H9 (cell line): ENCODE results near the gene TRIAP1. TPM values are rescaled to one million over a fixed set of nuclear protein-coding genes. Genes with fewer than 3 reads are reported as not detected.

ENCODE experiments used
- DNase-seq: peaks from one replicate; pipeline ENCODE4 v3.0.0-alpha.2; 2017
- H2AFZ ChIP-seq: one replicate; pipeline ENCODE4 v1.6.1; 2013; ENCODE audit warnings: mild to moderate bottlenecking, low read length, control low read depth, moderate library complexity
- H2AK5ac ChIP-seq: 2 replicates; pipeline ENCODE4 v1.6.1; 2013; ENCODE audit warnings: low read length, control low read depth, mixed read lengths; ENCODE audit not compliant: insufficient read length
- H2BK120ac ChIP-seq: one replicate; pipeline ENCODE4 v1.6.1; 2013; ENCODE audit warnings: low read depth, mild to moderate bottlenecking, low read length, control low read depth, inconsistent platforms; ENCODE audit not compliant: poor library complexity, severe bottlenecking
- H2BK12ac ChIP-seq: 2 replicates; pipeline ENCODE4 v1.6.1; 2013; ENCODE audit warnings: low read length, control low read depth, mixed read lengths, low read depth; ENCODE audit not compliant: insufficient read length
- H2BK15ac ChIP-seq: 2 replicates; pipeline ENCODE4 v1.6.1; 2013; ENCODE audit warnings: low read depth, low read length, control low read depth
- H2BK20ac ChIP-seq: one replicate; pipeline ENCODE4 v1.6.1; 2013; ENCODE audit warnings: low read depth, mild to moderate bottlenecking, low read length, control low read depth, inconsistent platforms; ENCODE audit not compliant: poor library complexity, severe bottlenecking
- H2BK5ac ChIP-seq: 2 replicates; pipeline ENCODE4 v1.6.1; 2013; ENCODE audit warnings: low read length, control low read depth, mixed read lengths; ENCODE audit not compliant: insufficient read length
- H3K14ac ChIP-seq: 2 replicates; pipeline ENCODE4 v1.6.1; 2013; ENCODE audit warnings: low read length, control low read depth; ENCODE audit not compliant: insufficient read depth
- H3K18ac ChIP-seq: 2 replicates; pipeline ENCODE4 v1.6.1; 2013; ENCODE audit warnings: low read depth, mild to moderate bottlenecking, mixed read lengths, low read length, control low read depth; ENCODE audit not compliant: insufficient read length
- H3K23ac ChIP-seq: 2 replicates; pipeline ENCODE4 v1.6.1; 2013; ENCODE audit warnings: low read length, control low read depth, mixed read lengths, low read depth; ENCODE audit not compliant: insufficient read length
- H3K23me2 ChIP-seq: 2 replicates; pipeline ENCODE4 v1.6.1; 2013; ENCODE audit warnings: low read depth, mild to moderate bottlenecking, mixed read lengths, low read length, control low read depth; ENCODE audit not compliant: insufficient read length, poor library complexity, severe bottlenecking
- H3K27ac ChIP-seq: 2 replicates; pipeline ENCODE4 v1.5.1; 2013; ENCODE audit warnings: low read length, control low read depth, mixed read lengths, low read depth; ENCODE audit not compliant: insufficient read length
- H3K27me3 ChIP-seq: 2 replicates; pipeline ENCODE4 v1.6.1; 2013; ENCODE audit warnings: low read length, control low read depth, inconsistent platforms; ENCODE audit not compliant: insufficient read depth
- H3K4ac ChIP-seq: 2 replicates; pipeline ENCODE4 v1.6.1; 2013; ENCODE audit warnings: low read depth, mild to moderate bottlenecking, control low read depth, inconsistent platforms, low read length, moderate library complexity
- H3K4me1 ChIP-seq: 2 replicates; pipeline ENCODE4 v1.6.1; 2013; ENCODE audit warnings: low read length, control low read depth, inconsistent platforms; ENCODE audit not compliant: insufficient read depth
- H3K4me2 ChIP-seq: 2 replicates; pipeline ENCODE4 v1.6.1; 2013; ENCODE audit warnings: low read length, control low read depth, mixed read lengths; ENCODE audit not compliant: insufficient read length, insufficient read depth
- H3K56ac ChIP-seq: 2 replicates; pipeline ENCODE4 v1.6.1; 2013; ENCODE audit warnings: low read depth, mild to moderate bottlenecking, mixed read lengths, low read length, control low read depth; ENCODE audit not compliant: insufficient read length
- H3K79me1 ChIP-seq: 2 replicates; pipeline ENCODE4 v1.6.1; 2013; ENCODE audit warnings: low read depth, mild to moderate bottlenecking, moderate library complexity, low read length, control low read depth, inconsistent platforms; ENCODE audit not compliant: insufficient read depth, poor library complexity, severe bottlenecking
- H3K79me2 ChIP-seq: 2 replicates; pipeline ENCODE4 v1.6.1; 2013; ENCODE audit warnings: low read length, control low read depth, inconsistent platforms; ENCODE audit not compliant: insufficient read depth
- H3K9ac ChIP-seq: 2 replicates; pipeline ENCODE4 v1.6.1; 2013; ENCODE audit warnings: low read length, control low read depth, mixed read lengths; ENCODE audit not compliant: insufficient read length; ENCODE audit errors: extremely low read depth
- H3K9me3 ChIP-seq: one replicate; pipeline ENCODE4 v1.6.1; 2013; ENCODE audit warnings: low read depth, low read length, inconsistent platforms; ENCODE audit not compliant: control insufficient read depth
- H3T11ph ChIP-seq: one replicate; pipeline ENCODE4 v1.6.1; 2013; ENCODE audit warnings: mild to moderate bottlenecking, low read length, control low read depth, inconsistent platforms
- H4K20me1 ChIP-seq: one replicate; pipeline ENCODE4 v1.6.1; 2013; ENCODE audit not compliant: control insufficient read depth, insufficient read length, insufficient read depth
- H4K5ac ChIP-seq: 2 replicates; pipeline ENCODE4 v1.6.1; 2013; ENCODE audit warnings: low read depth, mild to moderate bottlenecking, mixed read lengths, low read length, control low read depth; ENCODE audit not compliant: insufficient read length
- H4K8ac ChIP-seq: replicated peaks from 2 replicates; pipeline ENCODE4 v1.6.1; 2013; ENCODE audit warnings: low read length, control low read depth, mixed read lengths, low read depth; ENCODE audit not compliant: insufficient read length
- H4K91ac ChIP-seq: 2 replicates; pipeline ENCODE4 v1.6.1; 2013; ENCODE audit warnings: low read depth, mild to moderate bottlenecking, moderate library complexity, mixed read lengths, low read length, control low read depth; ENCODE audit not compliant: insufficient read length
- H3K27ac Mint-ChIP-seq, 3 experiments: 2 replicates in 2 of 3; 3 replicates in 1 of 3; pipeline ENCODE4 v1.8.0; 2020 to 2021; ENCODE audit warnings: mixed read lengths in 3 of 3, mild to moderate bottlenecking in 1 of 3, moderate library complexity in 1 of 3
- H3K27me3 Mint-ChIP-seq: 2 replicates; pipeline ENCODE4 v1.8.0; 2021; ENCODE audit warnings: low read depth, mild to moderate bottlenecking, moderate library complexity, mixed read lengths
- H3K36me3 Mint-ChIP-seq, 3 experiments: 2 replicates in 2 of 3; 3 replicates in 1 of 3; pipeline ENCODE4 v1.8.0; 2020 to 2021; ENCODE audit warnings: low read depth in 3 of 3, mixed read lengths in 3 of 3; ENCODE audit not compliant: insufficient read depth in 1 of 3
- H3K4me1 Mint-ChIP-seq, 2 experiments: 2 replicates each; pipeline ENCODE4 v1.8.0; 2020; ENCODE audit warnings: mixed read lengths in 2 of 2
- H3K4me3 Mint-ChIP-seq, 2 experiments: 2 replicates in 1 of 2; 3 replicates in 1 of 2; pipeline ENCODE4 v1.8.0; 2020 to 2021; ENCODE audit warnings: mild to moderate bottlenecking in 2 of 2, mixed read lengths in 2 of 2, moderate library complexity in 1 of 2
- H3K9me3 Mint-ChIP-seq, 2 experiments: 2 replicates in 1 of 2; 3 replicates in 1 of 2; pipeline ENCODE4 v1.8.0; 2020; ENCODE audit warnings: mild to moderate bottlenecking in 2 of 2, mixed read lengths in 2 of 2, moderate library complexity in 1 of 2
- CTCF ChIP-seq: fragments of 200-600 bp; sonication (generic); conservative IDR thresholded peaks from 3 replicates; pipeline ENCODE4 v1.8.0; 2021; ENCODE audit warnings: antibody characterized with exemption, mild to moderate bottlenecking
- WGBS: extraction: QIAGEN DNeasy Blood & Tissue Kit; methylation state at CpG from one replicate; pipeline ENCODE4 v1.1.7; 2013; ENCODE audit warnings: missing lambda C conversion rate, low lambda C conversion rate, mixed read lengths; ENCODE audit not compliant: insufficient read length; ENCODE audit errors: extremely low coverage; 5-methylcytosine and 5-hydroxymethylcytosine counted together
- total RNA-seq: library from RNA; stranded (reverse); gene quantifications from 2 replicates; pipeline ENCODE4 v1.2.1, GENCODE V29; 2021

Gene TRIAP1
- total RNA-seq, 1 experiment from 2014 or later = 70.4 TPM

- no peaks in the 10 kb centered on the region for H4K20me1 ChIP-seq
- no peak overlapping the region for H2BK12ac ChIP-seq
- Mint-ChIP-seq H3K9me3 (no peaks in the 10 kb centered on the region), H3K36me3 (no peaks in the 10 kb centered on the region), H3K4me1 (peaks cover 17 to 18% of the 10 kb centered on the region in 2 experiments), H3K4me3 (no peak overlapping the region), H3K27ac (peak overlapping the region in 1 of 3 experiments; percentile 7; a peak in 2 of 7 replicates), H3K27me3 (no peaks in the 10 kb centered on the region)
- H2BK5ac ChIP-seq = no peak overlapping the region
- no peak overlapping the region for H2BK120ac ChIP-seq
- no peak overlapping the region for H4K5ac ChIP-seq
- H3K9ac ChIP-seq = no peak overlapping the region
- no peak overlapping the region for H3K56ac ChIP-seq
- no CpG with 5 or more reads among the region's 2 CpGs for WGBS
- H3K79me2 ChIP-seq = no peaks in the 10 kb centered on the region
- no peak overlapping the region for H3K4ac ChIP-seq
- H3K23ac ChIP-seq = no peak overlapping the region
- no peaks in the 10 kb centered on the region for H3K27me3 ChIP-seq
- no peak overlapping the region for H2BK20ac ChIP-seq
- TF ChIP-seq CTCF = no peak
- no peaks in the 10 kb centered on the region for H3K9me3 ChIP-seq
- no peak overlapping the region for H3K27ac ChIP-seq
- H2BK15ac ChIP-seq = no peak overlapping the region
- no peak overlapping the region for H3T11ph ChIP-seq
- H3K79me1 ChIP-seq = no peaks in the 10 kb centered on the region
- H3K23me2 ChIP-seq = no peaks in the 10 kb centered on the region
- no peak overlapping the region for H3K14ac ChIP-seq
- no peaks in the 10 kb centered on the region; the same call in 1 of the 2 replicates for H3K4me1 ChIP-seq
- no peak overlapping the region for H4K8ac ChIP-seq
- H4K91ac ChIP-seq = no peak overlapping the region
- DNase-seq = peak; percentile 43
- H2AFZ ChIP-seq = no peak overlapping the region
- no peak overlapping the region for H3K18ac ChIP-seq
- H2AK5ac ChIP-seq = no peak overlapping the region
- H3K4me2 ChIP-seq = no peak overlapping the region
Observed at GRCh38 chr12:120474616-120474960, 28.4 kb upstream of the TRIAP1 start.
